Muscle of back (tissue), 11 donors: Measurements from ENCODE around the gene ZNF18. TPM values are rescaled to one million over a fixed set of nuclear protein-coding genes. Genes with fewer than 3 reads are reported as not detected.
A peak's percentile ranks its signal among the peaks of the same experiment; 100 is the strongest.
"Not testable (repeated sequence)": the region's sequence is repeated elsewhere in the genome, so short reads cannot be mapped to it uniquely, and the experiment has no call there.

Source experiments
- DNase-seq, 3 donors: peaks; one replicate each; pipeline versions ENCODE4 v3.0.0 to v3.0.0-alpha.2; 2013
- polyA plus RNA-seq, 10 donors: library from polyadenylated mRNA; unstranded; fragments of 120-200 nt; gene quantifications; one replicate each; pipeline ENCODE4 v1.2.1, GENCODE V29; 2013; ENCODE audit not compliant: insufficient read length in 10 of 10

ZNF18 gene
- polyA plus RNA-seq, 10 donors: 5.2 to 8.6 (median 6.7) TPM

GRCh38 chr17:11986179-11986941, 10.9 kb downstream of the ZNF18 start:
- peak in 1 of 3 donors; percentile 6 for DNase-seq

- no peak for DNase-seq
These were observed 15.4 kb downstream of the ZNF18 start for GRCh38 chr17:11981862-11982261.

DNA sequence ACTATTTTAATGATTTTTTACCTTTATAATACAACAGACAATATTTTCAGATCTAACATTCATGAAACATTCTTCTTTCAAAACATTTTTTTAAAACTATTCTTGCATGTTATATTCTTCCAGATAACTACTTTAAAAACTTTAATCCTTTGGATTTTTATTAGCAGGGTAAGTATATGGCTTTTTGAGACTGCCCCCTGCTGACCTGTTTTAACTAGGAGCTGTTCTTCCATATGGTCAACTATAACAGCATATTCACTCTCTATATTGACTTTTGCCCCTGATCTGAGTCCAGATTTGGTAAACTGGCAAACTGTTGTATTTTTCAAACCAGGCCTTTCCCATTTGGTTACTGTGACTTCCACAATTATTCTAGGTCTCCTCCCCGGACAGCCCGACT, 16.5 kb downstream of the ZNF18 start:
- no peak for DNase-seq

DNA sequence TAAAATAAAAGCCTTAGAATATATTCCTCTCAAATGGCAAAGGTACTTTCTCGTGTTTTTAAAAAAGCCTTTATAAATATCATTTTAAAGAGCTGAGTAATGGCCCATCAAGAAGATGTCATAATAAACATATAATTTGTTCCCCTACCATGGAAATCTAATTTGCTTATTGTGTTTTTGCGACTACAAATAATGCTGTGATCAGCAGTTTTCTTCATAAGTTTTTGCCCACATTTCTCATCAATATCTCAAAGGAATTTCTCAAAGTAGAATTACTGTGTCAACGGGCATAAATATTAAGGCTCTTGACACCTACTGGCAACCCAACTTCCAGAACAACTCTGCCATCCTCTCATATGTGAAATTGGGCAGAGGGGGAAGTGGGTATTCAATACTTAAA, 17.5 kb downstream of the ZNF18 start:
- no peak for DNase-seq

GRCh38 chr17:11972741-11973140, 24.5 kb downstream of the ZNF18 start:
- DNase-seq: not testable (repeated sequence)

GRCh38 chr17:11969565-11969964, 27.7 kb downstream of the ZNF18 start:
- DNase-seq: no peak

DNA sequence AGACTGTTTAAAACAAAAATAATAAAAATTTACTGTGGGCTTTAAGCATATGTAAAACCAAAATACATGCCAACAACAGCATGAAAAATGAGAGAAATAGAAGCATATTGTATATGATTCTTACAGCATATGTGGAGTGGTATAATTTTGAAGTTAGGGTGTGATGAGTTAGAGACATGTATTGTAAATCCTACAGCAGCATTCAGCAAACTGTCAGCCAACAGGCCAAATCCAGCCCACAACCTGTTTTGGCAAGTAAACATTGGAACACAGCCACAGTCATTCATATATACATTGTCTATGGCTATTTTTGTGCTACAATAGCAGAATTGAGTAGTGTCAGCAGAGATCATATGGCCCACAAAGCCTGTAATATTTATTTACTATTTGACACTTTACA, 42.3 kb downstream of the ZNF18 start:
- no peak for DNase-seq

GRCh38 chr17:11953924-11954323, 43.4 kb downstream of the ZNF18 start:
- no peak for DNase-seq

GRCh38 chr17:11952610-11953009, 44.7 kb downstream of the ZNF18 start:
- DNase-seq: no peak

- no peak for DNase-seq
These were observed 46.3 kb downstream of the ZNF18 start for GRCh38 chr17:11950771-11951519.

DNA sequence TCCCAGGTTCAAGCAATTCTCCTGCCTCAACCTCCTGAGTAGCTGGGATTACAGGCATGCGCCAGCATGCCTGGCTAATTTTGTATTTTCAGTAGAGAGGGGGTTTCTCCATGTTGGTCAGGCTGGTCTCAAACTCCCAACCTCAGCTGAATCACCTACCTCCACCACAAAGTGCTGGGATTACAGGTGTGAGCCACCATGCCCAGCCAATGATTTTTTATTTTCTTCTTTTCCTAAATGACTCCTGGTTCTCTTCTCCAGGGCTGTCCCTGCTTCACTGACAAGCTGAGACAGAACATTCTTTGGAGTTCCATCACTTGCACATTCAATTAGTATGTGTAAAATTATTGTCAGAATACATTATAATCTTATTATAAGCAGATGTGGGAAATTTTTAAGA, 47.7 kb downstream of the ZNF18 start:
- not testable (repeated sequence) for DNase-seq

- peak; percentile 46 to 58 (median 54) for DNase-seq
These were observed 48.5 kb downstream of the ZNF18 start for GRCh38 chr17:11948789-11949188.

DNA sequence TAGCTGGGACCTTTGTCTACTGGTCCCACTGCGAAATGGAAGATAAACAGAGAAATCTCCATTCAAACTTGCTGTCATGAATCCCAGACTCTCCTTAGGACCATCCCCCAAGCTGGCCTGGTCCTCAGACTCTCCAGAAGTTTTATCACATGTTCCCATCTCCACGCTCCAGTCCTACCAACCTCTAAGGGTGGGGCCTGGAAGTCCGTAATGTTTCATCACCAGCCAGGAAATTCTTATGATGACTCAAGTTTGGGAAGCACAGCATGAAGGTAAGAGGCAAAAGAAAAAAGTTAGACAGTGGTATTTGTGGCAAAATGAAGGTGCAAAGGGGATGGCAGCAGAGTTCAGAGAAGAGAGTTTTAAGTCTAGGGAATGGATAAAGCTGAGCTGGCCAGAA, 52.7 kb downstream of the ZNF18 start:
- no peak for DNase-seq

GRCh38 chr17:11943759-11944347, 53.4 kb downstream of the ZNF18 start:
- DNase-seq: no peak

GRCh38 chr17:11943086-11943485, 54.2 kb downstream of the ZNF18 start:
- not testable (repeated sequence) for DNase-seq

DNA sequence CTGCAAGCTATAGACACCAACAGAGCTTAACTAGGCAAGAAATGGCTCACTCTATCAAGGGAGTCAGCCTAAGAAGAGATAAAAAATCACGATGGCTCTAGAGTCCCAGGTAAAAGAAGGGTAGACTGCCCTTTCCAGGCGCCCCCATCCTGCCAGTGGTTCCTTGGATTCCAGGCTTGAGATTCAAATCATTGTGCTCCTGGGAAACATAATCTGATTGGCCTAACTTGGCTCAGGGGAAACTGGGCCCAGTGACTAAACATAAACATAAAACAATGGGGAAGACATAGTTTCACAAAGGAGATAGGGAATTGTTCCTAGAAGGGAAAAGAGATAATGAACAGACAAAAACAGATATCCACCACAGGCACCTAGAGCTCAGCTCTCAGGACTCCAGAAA, 56.4 kb downstream of the ZNF18 start:
- DNase-seq: no peak

DNA sequence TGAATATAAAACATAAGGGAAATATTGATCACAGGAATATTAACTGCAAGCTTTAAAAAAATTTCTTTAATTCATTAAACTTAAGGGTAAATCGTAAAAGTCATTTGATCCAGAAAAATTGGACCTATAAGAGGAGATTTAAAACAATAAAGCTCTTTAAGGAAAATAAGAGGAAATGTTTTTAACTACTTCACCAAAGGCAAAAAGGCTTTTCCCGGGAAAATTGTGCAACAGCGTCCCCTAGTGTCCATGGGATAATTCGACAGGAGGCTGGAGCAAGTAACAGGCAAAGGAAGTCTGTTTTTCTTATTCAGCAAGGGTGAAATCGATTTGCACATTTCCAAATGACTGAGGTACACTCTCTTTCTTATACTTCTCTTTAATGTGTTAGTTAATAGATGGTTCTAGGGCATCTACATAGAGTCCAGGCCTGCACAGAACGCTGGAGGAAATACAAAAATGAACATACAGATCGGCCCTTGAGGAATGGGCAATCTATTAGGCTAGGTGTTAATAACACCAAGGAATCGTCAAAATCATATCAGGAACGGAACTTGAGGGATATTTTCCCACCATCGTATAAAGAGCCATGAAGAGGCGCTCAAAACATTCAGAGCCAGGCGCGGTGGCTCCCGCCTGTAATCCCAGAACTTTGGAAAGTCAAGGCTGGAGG, 61.4 kb downstream of the ZNF18 start:
- DNase-seq: peak; percentile 69 to 84 (median 79)

DNA sequence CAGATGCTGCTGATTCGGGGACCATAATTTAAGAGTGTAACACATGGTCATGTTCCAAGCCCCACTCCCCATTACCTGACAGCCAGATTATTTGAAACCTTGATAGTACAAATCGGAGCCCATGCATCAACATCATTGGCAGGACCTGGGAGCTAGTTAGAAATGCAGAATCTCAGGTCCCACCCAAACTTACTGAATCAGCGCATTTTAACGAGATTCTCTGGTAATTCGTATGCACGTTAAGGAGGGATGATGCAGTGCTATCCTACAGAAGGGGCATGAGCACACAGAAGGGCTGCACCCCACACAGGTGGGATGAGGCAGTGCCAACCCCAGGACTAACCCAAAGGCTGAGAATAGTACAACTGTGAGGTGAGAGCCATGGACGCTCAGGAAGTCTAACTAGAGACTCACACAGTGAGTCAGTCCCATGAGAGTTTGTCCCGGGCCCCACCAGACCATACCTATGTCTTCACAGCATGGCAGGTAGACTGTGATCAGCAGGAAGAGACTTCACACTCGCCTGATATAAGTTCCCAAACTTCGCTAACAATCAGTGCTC, 64.9 kb downstream of the ZNF18 start:
- no peak for DNase-seq

DNA sequence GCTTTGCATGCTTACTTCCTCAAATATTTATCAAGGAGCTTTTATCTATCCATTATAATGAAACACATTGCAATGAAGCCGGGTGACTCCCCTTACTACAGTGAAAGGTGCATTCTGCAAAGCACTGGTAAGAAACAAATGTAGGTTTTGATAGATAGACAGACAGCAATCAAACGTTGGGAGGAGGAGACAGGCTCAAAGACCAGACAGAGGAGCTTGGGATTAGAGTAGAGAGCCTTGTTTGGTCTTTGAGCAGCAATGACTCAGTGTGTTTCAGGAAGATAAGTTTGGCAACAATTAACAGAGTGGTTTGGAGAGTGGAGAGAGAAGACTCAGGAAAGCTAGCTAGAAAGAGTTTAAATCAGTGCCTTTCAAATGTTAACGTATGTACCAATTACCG, 68.8 kb downstream of the ZNF18 start:
- no peak for DNase-seq
